Mesothelial cell of epicardium (in vitro differentiated cells): ENCODE measurements around the gene CHORDC1. TPM values are rescaled to one million over a fixed set of nuclear protein-coding genes. Genes with fewer than 3 reads are reported as not detected.
"Not testable (repeated sequence)": the region's sequence is repeated elsewhere in the genome, so short reads cannot be mapped to it uniquely, and the experiment has no call there.

Source experiments
- DNase-seq, 2 experiments: peaks; one replicate each; pipeline ENCODE4 v3.0.0; 2021; ENCODE audit warnings: low spot score in 2 of 2; ENCODE audit not compliant: unreplicated experiment in 2 of 2
- H3K27ac Mint-ChIP-seq: 2 replicates; pipeline ENCODE4 v1.8.0; 2021; ENCODE audit warnings: mixed read lengths
- H3K27me3 Mint-ChIP-seq: 2 replicates; pipeline ENCODE4 v1.8.0; 2021; ENCODE audit warnings: low read depth, mixed read lengths
- H3K36me3 Mint-ChIP-seq: 2 replicates; pipeline ENCODE4 v1.8.0; 2021; ENCODE audit warnings: mixed read lengths
- H3K4me1 Mint-ChIP-seq: 2 replicates; pipeline ENCODE4 v1.8.0; 2021; ENCODE audit warnings: mixed read lengths
- H3K4me3 Mint-ChIP-seq: 2 replicates; pipeline ENCODE4 v1.8.0; 2021; ENCODE audit warnings: mild to moderate bottlenecking, moderate library complexity, mixed read lengths
- H3K9me3 Mint-ChIP-seq: 2 replicates; pipeline ENCODE4 v1.8.0; 2021; ENCODE audit warnings: mixed read lengths
- total RNA-seq: library from RNA; stranded (reverse); gene quantifications from 3 replicates; pipeline ENCODE4 v1.2.1, GENCODE V29; 2021
- TF ChIP-seq, protein P1 (sequence below): fragments of 200-600 bp; sonication (generic); IDR thresholded peaks from one replicate; pipeline ENCODE4 v1.5.0; 2021; ENCODE audit warnings: antibody characterized with exemption; ENCODE audit not compliant: unreplicated experiment

The CHORDC1 gene
- total RNA-seq, 1 donor from 2014 or later: 44.9 TPM

DNA sequence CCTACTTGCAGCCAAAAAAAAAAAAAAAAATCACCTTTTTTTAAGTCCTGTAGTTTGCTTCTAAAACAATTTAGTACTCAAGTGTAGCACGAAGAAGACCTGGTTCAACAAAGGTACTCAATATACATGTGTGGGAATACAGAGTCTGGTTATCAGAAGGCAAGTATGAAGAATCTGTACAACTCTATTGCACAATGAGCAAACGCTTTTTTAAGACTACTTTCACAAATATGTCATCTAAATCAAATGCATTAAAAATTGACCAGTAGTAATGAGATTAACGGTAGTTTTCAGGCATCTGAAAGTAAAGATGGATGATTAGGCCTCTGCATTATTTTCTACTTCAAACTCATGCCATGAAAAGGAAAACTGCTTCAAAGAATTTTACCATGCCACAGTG is 9.5 kb downstream of the CHORDC1 start:
- H3K9me3 Mint-ChIP-seq: no peaks in the 10 kb centered on the region
- H3K4me3 Mint-ChIP-seq: no peak overlapping the region
- H3K36me3 Mint-ChIP-seq: peaks cover 29% of the 10 kb centered on the region
- H3K27ac Mint-ChIP-seq: no peak overlapping the region
- TF ChIP-seq, protein P1, sequence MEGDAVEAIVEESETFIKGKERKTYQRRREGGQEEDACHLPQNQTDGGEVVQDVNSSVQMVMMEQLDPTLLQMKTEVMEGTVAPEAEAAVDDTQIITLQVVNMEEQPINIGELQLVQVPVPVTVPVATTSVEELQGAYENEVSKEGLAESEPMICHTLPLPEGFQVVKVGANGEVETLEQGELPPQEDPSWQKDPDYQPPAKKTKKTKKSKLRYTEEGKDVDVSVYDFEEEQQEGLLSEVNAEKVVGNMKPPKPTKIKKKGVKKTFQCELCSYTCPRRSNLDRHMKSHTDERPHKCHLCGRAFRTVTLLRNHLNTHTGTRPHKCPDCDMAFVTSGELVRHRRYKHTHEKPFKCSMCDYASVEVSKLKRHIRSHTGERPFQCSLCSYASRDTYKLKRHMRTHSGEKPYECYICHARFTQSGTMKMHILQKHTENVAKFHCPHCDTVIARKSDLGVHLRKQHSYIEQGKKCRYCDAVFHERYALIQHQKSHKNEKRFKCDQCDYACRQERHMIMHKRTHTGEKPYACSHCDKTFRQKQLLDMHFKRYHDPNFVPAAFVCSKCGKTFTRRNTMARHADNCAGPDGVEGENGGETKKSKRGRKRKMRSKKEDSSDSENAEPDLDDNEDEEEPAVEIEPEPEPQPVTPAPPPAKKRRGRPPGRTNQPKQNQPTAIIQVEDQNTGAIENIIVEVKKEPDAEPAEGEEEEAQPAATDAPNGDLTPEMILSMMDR: no peak
- H3K27me3 Mint-ChIP-seq: no peaks in the 10 kb centered on the region
- H3K4me1 Mint-ChIP-seq: peaks cover 2% of the 10 kb centered on the region
- DNase-seq: no peak

DNA sequence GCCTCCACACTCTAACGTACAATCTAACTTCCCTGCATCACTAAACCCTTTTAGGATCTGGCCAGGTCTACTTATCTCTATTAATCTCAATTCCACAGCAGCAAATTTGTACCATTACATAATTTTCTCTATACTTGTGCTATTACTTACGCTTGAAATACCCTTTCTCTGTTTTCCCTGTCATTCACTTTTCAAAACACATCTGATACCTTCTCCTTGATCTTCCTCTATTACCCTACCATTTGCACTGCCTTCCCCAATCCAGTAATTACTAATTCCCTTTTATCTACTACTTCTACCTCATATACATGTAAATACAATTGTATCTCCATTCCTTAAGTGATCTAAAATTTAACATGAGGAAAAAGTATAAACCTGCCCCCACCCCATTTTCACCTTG is 14.0 kb downstream of the CHORDC1 start:
- H3K36me3 Mint-ChIP-seq: peaks cover 32% of the 10 kb centered on the region
- no peaks in the 10 kb centered on the region for H3K9me3 Mint-ChIP-seq
- TF ChIP-seq, protein P1: no peak
- H3K27me3 Mint-ChIP-seq: no peaks in the 10 kb centered on the region
- H3K27ac Mint-ChIP-seq: no peak overlapping the region
- no peak for DNase-seq
- peaks cover 3% of the 10 kb centered on the region for H3K4me1 Mint-ChIP-seq
- no peak overlapping the region for H3K4me3 Mint-ChIP-seq

DNA sequence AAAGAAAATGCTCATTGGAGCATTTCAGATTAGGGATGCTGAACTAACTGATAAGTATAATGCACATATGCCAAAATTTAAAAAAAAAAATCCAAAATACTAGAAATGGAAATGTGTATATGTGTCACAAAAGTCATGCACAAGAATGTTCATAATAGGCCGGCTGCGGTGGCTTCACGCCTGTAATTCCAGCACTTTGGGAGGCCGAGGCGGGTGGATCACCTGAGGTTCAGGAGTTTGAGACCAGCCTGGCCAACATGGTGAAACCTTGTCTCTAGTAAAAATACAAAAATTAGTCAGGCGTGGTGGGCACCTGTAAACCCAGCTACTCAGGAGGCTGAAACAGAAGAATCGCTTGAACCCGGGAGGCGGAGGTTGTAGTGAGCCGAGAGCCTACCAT is 14.9 kb downstream of the CHORDC1 start:
- not testable (repeated sequence) for H3K4me1 Mint-ChIP-seq, H3K4me3 Mint-ChIP-seq
- peaks cover 28% of the 10 kb centered on the region for H3K36me3 Mint-ChIP-seq

DNA sequence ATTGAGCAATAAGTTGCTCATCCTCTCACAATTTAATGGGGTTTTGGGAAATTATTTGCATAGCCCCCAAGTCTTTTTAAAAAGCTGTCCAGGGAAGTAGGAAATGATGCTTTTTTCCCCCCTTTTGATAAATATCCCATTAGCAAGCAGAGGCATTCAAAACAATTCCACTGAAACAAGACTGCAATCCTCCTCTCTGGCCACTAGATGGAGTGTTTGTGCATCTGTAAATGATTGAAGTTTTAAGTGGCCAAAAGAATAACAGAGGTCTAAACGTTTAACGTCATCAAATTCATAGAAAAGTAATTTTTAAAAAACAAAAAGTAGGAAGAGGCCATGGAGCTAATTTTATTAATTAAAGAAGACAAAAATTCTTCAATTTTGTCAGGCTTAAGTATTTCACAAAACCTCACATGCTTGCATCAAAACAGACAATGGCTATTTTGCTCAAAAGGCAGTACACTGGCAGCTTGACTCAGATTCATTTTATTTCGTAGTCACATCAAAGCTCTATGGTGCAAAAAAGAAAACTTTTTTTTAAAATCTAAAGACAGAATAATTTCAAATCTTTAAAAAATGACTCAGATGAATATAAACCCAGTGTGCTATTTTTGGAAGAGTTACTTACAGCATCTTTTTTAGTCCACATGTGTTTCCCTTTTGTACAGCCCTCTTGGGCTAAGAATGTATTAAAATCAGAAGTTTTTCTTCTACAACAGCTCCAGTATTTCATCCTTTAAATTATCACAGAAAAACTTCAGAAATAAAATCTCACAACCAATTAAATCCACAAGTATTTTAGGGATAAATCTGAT is 17.8 kb downstream of the CHORDC1 start:
- peaks cover 21% of the 10 kb centered on the region for H3K36me3 Mint-ChIP-seq
- peaks cover 7% of the 10 kb centered on the region for H3K4me1 Mint-ChIP-seq
- DNase-seq: no peak
- peak overlapping the region; percentile 54 for H3K27ac Mint-ChIP-seq
- H3K9me3 Mint-ChIP-seq: no peaks in the 10 kb centered on the region
- no peaks in the 10 kb centered on the region for H3K27me3 Mint-ChIP-seq
- TF ChIP-seq, protein P1: peak; percentile 93
- no peak overlapping the region for H3K4me3 Mint-ChIP-seq

More for the DNA sequence above, 14.9 kb downstream of the CHORDC1 start:
- DNase-seq, H3K9me3 Mint-ChIP-seq, H3K27me3 Mint-ChIP-seq, H3K27ac Mint-ChIP-seq: not testable (repeated sequence)

DNA sequence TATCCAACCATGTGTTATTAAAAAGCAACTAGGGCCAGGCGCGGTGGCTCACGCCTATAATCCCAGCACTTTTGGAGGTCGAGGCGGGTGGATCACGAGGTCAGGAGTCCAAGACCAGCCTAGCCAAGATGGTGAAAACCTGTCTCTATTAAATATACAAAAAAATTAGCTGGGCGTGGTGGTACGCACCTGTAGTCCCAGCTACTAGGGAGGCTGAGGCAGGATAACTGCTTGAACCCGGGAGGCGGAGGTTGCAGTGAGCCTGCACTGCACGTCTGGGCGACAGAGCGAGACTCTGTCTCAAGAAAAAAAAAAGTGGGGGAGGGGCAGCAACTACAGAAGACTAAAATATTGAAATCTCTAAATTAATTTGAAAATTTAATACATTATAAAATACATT is 18.4 kb downstream of the CHORDC1 start:
- Mint-ChIP-seq H3K27me3 (no peaks in the 10 kb centered on the region), H3K4me3 (no peak overlapping the region), H3K9me3 (no peaks in the 10 kb centered on the region), H3K27ac (no peak overlapping the region), H3K36me3 (peaks cover 15% of the 10 kb centered on the region), H3K4me1 (peaks cover 7% of the 10 kb centered on the region)
- DNase-seq: no peak
- TF ChIP-seq, protein P1: no peak

DNA sequence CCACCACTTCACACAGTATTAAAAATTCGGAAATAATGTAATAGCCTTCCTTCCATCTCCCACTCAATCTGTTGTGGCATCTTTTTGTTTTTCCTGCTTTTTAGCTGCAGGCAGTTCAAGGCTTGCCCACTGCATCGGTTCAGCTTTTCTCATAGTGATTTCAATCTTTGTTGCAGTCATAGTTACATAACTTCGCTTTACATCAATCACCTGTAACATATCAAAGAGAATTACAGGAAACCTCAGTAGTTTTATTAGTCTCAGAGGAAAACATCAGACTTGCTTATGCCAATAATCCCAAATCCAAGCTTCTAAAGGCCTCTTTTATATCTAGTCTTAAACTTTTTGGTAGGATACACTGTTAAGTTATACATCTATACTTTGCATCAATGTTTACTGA is 20.5 kb downstream of the CHORDC1 start:
- Mint-ChIP-seq H3K4me1 (peaks cover 7% of the 10 kb centered on the region), H3K27me3 (no peaks in the 10 kb centered on the region), H3K27ac (peak overlapping the region; percentile 1), H3K9me3 (no peaks in the 10 kb centered on the region), H3K36me3 (peaks cover 13% of the 10 kb centered on the region), H3K4me3 (no peak overlapping the region)
- DNase-seq: no peak
- TF ChIP-seq, protein P1: no peak
